Panc1 (cell line): ENCODE measurements around the gene E2F2. TPM values are rescaled to one million over a fixed set of nuclear protein-coding genes. Genes with fewer than 3 reads are reported as not detected.

ENCODE experiments used
- ATAC-seq: fragments of 200-7000 bp; cut with Tn5 transposase; 2 replicates; pipeline ENCODE4 v1.9.1; 2020; ENCODE audit warnings: mild to moderate bottlenecking, moderate library complexity
- BruUV-seq: library from RNA; stranded (reverse); fragments of 400-500 nt; replicated peaks from 2 replicates; lab custom pipeline; 2021; lab: Mats Ljungman, UMichigan
- CTCF ChIA-PET: fragments of 300-600 bp; sonication (Branson Sonifier 250); formaldehyde crosslinking; loops from one replicate; lab custom pipeline; 2022; ENCODE audit warnings: antibody characterized with exemption; lab: Charles Lee
- POLR2A ChIA-PET: fragments of 300-600 bp; sonication (Branson Sonifier 250); formaldehyde crosslinking; loops from one replicate; lab custom pipeline; 2022; ENCODE audit warnings: antibody characterized with exemption; lab: Charles Lee
- DNase-seq: peaks from one replicate; pipeline ENCODE4 v3.0.0-alpha.2; 2010; ENCODE audit warnings: low read depth, low spot score
- H3K27ac ChIP-seq: 2 replicates; pipeline ENCODE4 v1.5.1; 2011; ENCODE audit warnings: mild to moderate bottlenecking, low read length, inconsistent platforms
- H3K27me3 ChIP-seq: fragments of 200-500 bp; sonication (Bioruptor generic); 2 replicates; pipeline ENCODE4 v1.6.0; 2014; ENCODE audit warnings: low read length, inconsistent platforms; ENCODE audit not compliant: control insufficient read depth, insufficient read depth
- H3K36me3 ChIP-seq: fragments of 200-500 bp; sonication (Bioruptor generic); 2 replicates; pipeline ENCODE4 v1.5.1; 2014; ENCODE audit warnings: inconsistent platforms, mild to moderate bottlenecking, low read length, moderate library complexity; ENCODE audit not compliant: control insufficient read depth, insufficient read depth
- H3K4me1 ChIP-seq: 2 replicates; pipeline ENCODE4 v1.5.1; 2011; ENCODE audit warnings: inconsistent platforms, mild to moderate bottlenecking, low read length, moderate library complexity; ENCODE audit not compliant: control insufficient read depth, insufficient read depth
- H3K4me3 ChIP-seq, 2 experiments: 2 replicates each; pipeline ENCODE4 v1.5.1; 2011 to 2012; ENCODE audit warnings: low read depth in 2 of 2, low read length in 2 of 2, mild to moderate bottlenecking in 2 of 2, inconsistent platforms in 1 of 2, moderate library complexity in 1 of 2
- H3K9me3 ChIP-seq: fragments of 200-500 bp; sonication (Bioruptor generic); 2 replicates; pipeline ENCODE4 v1.5.1; 2014; ENCODE audit warnings: low read depth, mild to moderate bottlenecking, inconsistent platforms, low read length, moderate library complexity; ENCODE audit not compliant: control insufficient read depth, insufficient read depth
- POLR2AphosphoS5 ChIP-seq: IDR thresholded peaks from 2 replicates; pipeline ENCODE4 v1.6.1; 2012; ENCODE audit warnings: mild to moderate bottlenecking, low read depth, low read length, moderate library complexity
- SIN3A ChIP-seq: IDR thresholded peaks from 2 replicates; pipeline ENCODE4 v1.6.1; 2012; ENCODE audit warnings: low read depth, mild to moderate bottlenecking, low read length, moderate library complexity, borderline replicate concordance; ENCODE audit not compliant: insufficient read depth
- TCF7L2 ChIP-seq: IDR thresholded peaks from 2 replicates; pipeline ENCODE4 v1.6.1; 2011; ENCODE audit warnings: mild to moderate bottlenecking, low read depth, low read length, inconsistent platforms
- in situ Hi-C: cut with HindIII; loops from 2 replicates; pipeline ENCODE4 v1.10.0; 2016; ENCODE audit warnings: low sequenced_read_pairs, low pct_unique_long_range_greater_than_20kb
- intact Hi-C: fragments of 100-400 bp; cut with micrococcal nuclease; formaldehyde crosslinking; loops from one replicate; pipeline ENCODE4 v1.10.0; 2022; ENCODE audit not compliant: unreplicated experiment
- total RNA-seq: library from RNA; stranded (reverse); gene quantifications from one replicate; pipeline ENCODE4 v1.2.1, GENCODE V29; 2021; ENCODE audit not compliant: unreplicated experiment
- TF ChIP-seq, protein P1 (sequence below): fragments of 450-650 bp; IDR thresholded peaks from 2 replicates; pipeline ENCODE4 v1.5.1; 2017; ENCODE audit warnings: mild to moderate bottlenecking
- TF ChIP-seq, protein P2 (sequence below), 2 experiments: IDR thresholded peaks; 2 replicates each; pipeline ENCODE4 v1.6.1; 2011 to 2012; ENCODE audit warnings: low read depth in 2 of 2, control low read depth in 1 of 2, low read length in 1 of 2, mild to moderate bottlenecking in 1 of 2, moderate library complexity in 1 of 2; ENCODE audit not compliant: insufficient read depth in 1 of 2

The E2F2 gene
- total RNA-seq, 1 experiment from 2014 or later = 9.5 TPM

DNA sequence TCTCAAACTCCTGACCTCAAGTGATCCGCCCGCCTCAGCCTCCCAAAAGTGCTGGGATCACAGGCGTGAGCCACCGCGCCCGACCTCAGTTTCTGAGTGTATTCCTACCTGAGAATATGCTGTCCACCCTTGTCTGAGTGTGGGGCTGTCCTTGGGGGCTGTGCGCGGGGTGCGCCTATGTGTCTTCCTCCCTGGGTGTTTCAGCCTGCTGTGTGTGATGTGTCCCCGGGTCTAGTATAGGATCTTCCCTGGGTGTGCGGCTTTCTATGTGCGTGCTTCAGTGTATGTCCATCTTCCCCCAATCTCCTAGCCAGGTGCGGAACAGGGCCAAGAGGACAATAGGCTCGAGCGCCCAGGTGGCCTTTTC lies 36.6 kb upstream of the E2F2 start:
- ChIA-PET POLR2A (interaction anchor here (0.7 kb wide), 1 partner anchor 145 kb away, joined by 11 read pairs; no protein-coding TSS in a partner anchor), CTCF (interaction anchor here (0.7 kb wide), 1 partner anchor 33 kb away, joined by 4 read pairs; no protein-coding TSS in a partner anchor)
- no peaks in the 10 kb centered on the region for H3K9me3 ChIP-seq
- no peaks in the 10 kb centered on the region for H3K27me3 ChIP-seq
- no peaks in the 10 kb centered on the region for H3K36me3 ChIP-seq
- TF ChIP-seq POLR2AphosphoS5 (no peak), SIN3A (no peak), TCF7L2 (no peak)
- TF ChIP-seq, protein P1, sequence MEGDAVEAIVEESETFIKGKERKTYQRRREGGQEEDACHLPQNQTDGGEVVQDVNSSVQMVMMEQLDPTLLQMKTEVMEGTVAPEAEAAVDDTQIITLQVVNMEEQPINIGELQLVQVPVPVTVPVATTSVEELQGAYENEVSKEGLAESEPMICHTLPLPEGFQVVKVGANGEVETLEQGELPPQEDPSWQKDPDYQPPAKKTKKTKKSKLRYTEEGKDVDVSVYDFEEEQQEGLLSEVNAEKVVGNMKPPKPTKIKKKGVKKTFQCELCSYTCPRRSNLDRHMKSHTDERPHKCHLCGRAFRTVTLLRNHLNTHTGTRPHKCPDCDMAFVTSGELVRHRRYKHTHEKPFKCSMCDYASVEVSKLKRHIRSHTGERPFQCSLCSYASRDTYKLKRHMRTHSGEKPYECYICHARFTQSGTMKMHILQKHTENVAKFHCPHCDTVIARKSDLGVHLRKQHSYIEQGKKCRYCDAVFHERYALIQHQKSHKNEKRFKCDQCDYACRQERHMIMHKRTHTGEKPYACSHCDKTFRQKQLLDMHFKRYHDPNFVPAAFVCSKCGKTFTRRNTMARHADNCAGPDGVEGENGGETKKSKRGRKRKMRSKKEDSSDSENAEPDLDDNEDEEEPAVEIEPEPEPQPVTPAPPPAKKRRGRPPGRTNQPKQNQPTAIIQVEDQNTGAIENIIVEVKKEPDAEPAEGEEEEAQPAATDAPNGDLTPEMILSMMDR = no peak
- TF ChIP-seq, protein P2, sequence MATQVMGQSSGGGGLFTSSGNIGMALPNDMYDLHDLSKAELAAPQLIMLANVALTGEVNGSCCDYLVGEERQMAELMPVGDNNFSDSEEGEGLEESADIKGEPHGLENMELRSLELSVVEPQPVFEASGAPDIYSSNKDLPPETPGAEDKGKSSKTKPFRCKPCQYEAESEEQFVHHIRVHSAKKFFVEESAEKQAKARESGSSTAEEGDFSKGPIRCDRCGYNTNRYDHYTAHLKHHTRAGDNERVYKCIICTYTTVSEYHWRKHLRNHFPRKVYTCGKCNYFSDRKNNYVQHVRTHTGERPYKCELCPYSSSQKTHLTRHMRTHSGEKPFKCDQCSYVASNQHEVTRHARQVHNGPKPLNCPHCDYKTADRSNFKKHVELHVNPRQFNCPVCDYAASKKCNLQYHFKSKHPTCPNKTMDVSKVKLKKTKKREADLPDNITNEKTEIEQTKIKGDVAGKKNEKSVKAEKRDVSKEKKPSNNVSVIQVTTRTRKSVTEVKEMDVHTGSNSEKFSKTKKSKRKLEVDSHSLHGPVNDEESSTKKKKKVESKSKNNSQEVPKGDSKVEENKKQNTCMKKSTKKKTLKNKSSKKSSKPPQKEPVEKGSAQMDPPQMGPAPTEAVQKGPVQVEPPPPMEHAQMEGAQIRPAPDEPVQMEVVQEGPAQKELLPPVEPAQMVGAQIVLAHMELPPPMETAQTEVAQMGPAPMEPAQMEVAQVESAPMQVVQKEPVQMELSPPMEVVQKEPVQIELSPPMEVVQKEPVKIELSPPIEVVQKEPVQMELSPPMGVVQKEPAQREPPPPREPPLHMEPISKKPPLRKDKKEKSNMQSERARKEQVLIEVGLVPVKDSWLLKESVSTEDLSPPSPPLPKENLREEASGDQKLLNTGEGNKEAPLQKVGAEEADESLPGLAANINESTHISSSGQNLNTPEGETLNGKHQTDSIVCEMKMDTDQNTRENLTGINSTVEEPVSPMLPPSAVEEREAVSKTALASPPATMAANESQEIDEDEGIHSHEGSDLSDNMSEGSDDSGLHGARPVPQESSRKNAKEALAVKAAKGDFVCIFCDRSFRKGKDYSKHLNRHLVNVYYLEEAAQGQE (IDR thresholded peaks at IDR 0.05; ENCODE audit: insufficient read depth in 1 of 2, low read depth in 2 of 2, low read length in 1 of 2) = no peak
- peak overlapping the region; percentile 44 to 59; a peak in 3 of 4 replicates for H3K4me3 ChIP-seq
- H3K27ac ChIP-seq = peak overlapping the region; percentile 11; the same call in 1 of the 2 replicates
- intact Hi-C loops = no loop called here
- peaks cover 34% of the 10 kb centered on the region for H3K4me1 ChIP-seq
- ATAC-seq (peak; percentile 36), DNase-seq (no peak)
- BruUV-seq = no TSS peak
- in situ Hi-C loops = no loop called here

DNA sequence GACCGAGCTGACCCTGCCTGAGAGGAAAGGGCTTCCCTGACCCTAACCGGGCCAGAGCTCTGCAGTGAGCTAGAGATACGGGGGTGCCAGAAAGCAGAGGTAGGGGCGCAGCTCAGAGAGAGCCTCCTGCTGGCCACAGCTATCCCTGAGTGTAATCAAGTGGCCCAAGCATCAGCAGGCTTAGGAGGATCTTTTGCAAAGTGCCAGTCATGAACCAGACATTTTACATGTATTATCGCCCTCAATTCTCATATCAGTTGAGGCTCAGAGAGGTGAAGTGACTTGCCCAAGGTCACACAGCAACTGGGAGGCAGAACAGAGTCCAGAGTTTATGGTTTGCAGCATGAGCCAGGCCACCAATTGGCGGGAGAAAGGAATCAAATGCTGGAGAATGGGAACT lies 35.3 kb upstream of the E2F2 start:
- Histone ChIP-seq H3K4me3 (no peak overlapping the region), H3K27ac (peak overlapping the region; percentile 88), H3K9me3 (no peaks in the 10 kb centered on the region), H3K4me1 (peaks cover 45% of the 10 kb centered on the region), H3K36me3 (no peaks in the 10 kb centered on the region), H3K27me3 (no peaks in the 10 kb centered on the region)
- intact Hi-C loops = no loop called here
- no TSS peak for BruUV-seq
- ATAC-seq (no peak), DNase-seq (no peak)
- in situ Hi-C loops = no loop called here
- CTCF ChIA-PET = interaction anchor here (0.7 kb wide), 1 partner anchor 12 kb away, joined by 3 read pairs; no protein-coding TSS in a partner anchor
- POLR2A ChIA-PET = no interaction called here
- TF ChIP-seq, protein P2 (IDR thresholded peaks at IDR 0.05; ENCODE audit: insufficient read depth in 1 of 2, low read depth in 2 of 2, low read length in 1 of 2) = no peak
- TF ChIP-seq, protein P1 = peak; percentile 76
- no peak for TF ChIP-seq SIN3A
